Measurements from ENCODE around the gene PIGT.

The PIGT gene

GRCh38 chr20:45415822-45416637, at the start of gene PIGT:
Gene PIGT, plus strand, starts transcription at chr20:45416141. Its CDS starts 16 bp downstream, at chr20:45416157.
- Histone ChIP-seq H3K27me3 (no peaks in the 10 kb centered on the region), H3K36me3 (peaks cover 21 to 48% (median 37%) of the 10 kb centered on the region in 3 donors), H3K4me3 (peak within 1 kb of the TSS; percentile 69 to 96), H3K27ac (peak within 1 kb of the TSS; percentile 77 to 84), H3K9me3 (no peaks in the 10 kb centered on the region), H3K4me1 (peaks cover 0 to 42% (median 30%) of the 10 kb centered on the region in 4 donors)
- TF ChIP-seq CTCF (IDR thresholded peaks at IDR 0.05) = no peak
- DNase-seq = peak; percentile 89 to 92
- intact Hi-C loops (cut with DNase I; ENCODE audit: low total_unique reads) = no loop called here

- H3K4me3 ChIP-seq = no peak overlapping the region
- no peak for TF ChIP-seq CTCF (IDR thresholded peaks at IDR 0.05)
- H3K27me3 ChIP-seq = no peaks in the 10 kb centered on the region
- DNase-seq = no peak
- H3K4me1 ChIP-seq = peaks cover 0 to 23% (median 14%) of the 10 kb centered on the region in 4 donors
- no peak overlapping the region for H3K27ac ChIP-seq
- no peaks in the 10 kb centered on the region for H3K9me3 ChIP-seq
- peaks cover 28 to 37% (median 36%) of the 10 kb centered on the region in 3 donors for H3K36me3 ChIP-seq
- intact Hi-C loops (cut with DNase I; ENCODE audit: low total_unique reads) = loop anchor here (10.0 kb wide), 1 partner anchor 481 kb away; the partner anchor contains the start of gene YWHAB
Measured at GRCh38 chr20:45366192-45366591, 49.7 kb upstream of the PIGT start.

- TF ChIP-seq CTCF (IDR thresholded peaks at IDR 0.05) = no peak
- Histone ChIP-seq H3K36me3 (peaks cover 28 to 37% (median 36%) of the 10 kb centered on the region in 3 donors), H3K4me1 (peaks cover 0 to 23% (median 14%) of the 10 kb centered on the region in 4 donors), H3K9me3 (no peaks in the 10 kb centered on the region), H3K27ac (no peak overlapping the region), H3K4me3 (no peak overlapping the region), H3K27me3 (no peaks in the 10 kb centered on the region)
- DNase-seq = no peak
- intact Hi-C loops (cut with DNase I; ENCODE audit: low total_unique reads) = loop anchor here (10.0 kb wide), 1 partner anchor 482 kb away; the partner anchor contains the start of gene YWHAB
Measured at GRCh38 chr20:45366631-45367030, 49.3 kb upstream of the PIGT start.

GRCh38 chr20:45367126-45367525, 48.8 kb upstream of the PIGT start:
- Histone ChIP-seq H3K27me3 (no peaks in the 10 kb centered on the region), H3K27ac (no peak overlapping the region), H3K36me3 (peaks cover 28 to 37% (median 36%) of the 10 kb centered on the region in 3 donors), H3K9me3 (no peaks in the 10 kb centered on the region), H3K4me1 (peaks cover 0 to 23% (median 15%) of the 10 kb centered on the region in 4 donors), H3K4me3 (no peak overlapping the region)
- no peak for DNase-seq
- no peak for TF ChIP-seq CTCF (IDR thresholded peaks at IDR 0.05)
- intact Hi-C loops (cut with DNase I; ENCODE audit: low total_unique reads) = loop anchor here (10.0 kb wide), 1 partner anchor 482 kb away; the partner anchor contains the start of gene YWHAB

- Histone ChIP-seq H3K27ac (no peak overlapping the region), H3K4me1 (peaks cover 0 to 30% (median 21%) of the 10 kb centered on the region in 4 donors), H3K9me3 (no peaks in the 10 kb centered on the region), H3K36me3 (peaks cover 28 to 37% (median 36%) of the 10 kb centered on the region in 3 donors), H3K4me3 (no peak overlapping the region), H3K27me3 (no peaks in the 10 kb centered on the region)
- no peak for DNase-seq
- intact Hi-C loops (cut with DNase I; ENCODE audit: low total_unique reads) = loop anchor here (10.0 kb wide), 1 partner anchor 484 kb away; the partner anchor contains the start of gene YWHAB
- no peak for TF ChIP-seq CTCF (IDR thresholded peaks at IDR 0.05)
Measured at GRCh38 chr20:45368221-45368980, 47.5 kb upstream of the PIGT start.

Data from tibial artery (tissue), 4 donors.